HG03097 (cell line): ENCODE data around the gene TRIOBP.

Experiments
- ATAC-seq: cut with Tn5 transposase; IDR thresholded peaks from one replicate; pipeline ENCODE4 v1.9.1; 2021; ENCODE audit not compliant: unreplicated experiment, low FRiP score

Gene TRIOBP

GRCh38 chr22:37746366-37747079 lies 49.7 kb downstream of the TRIOBP start:
- no peak for ATAC-seq

- no peak for ATAC-seq
Measured at GRCh38 chr22:37747080-37747714, 50.3 kb downstream of the TRIOBP start.

- no peak for ATAC-seq
Measured at GRCh38 chr22:37747715-37748100, 50.9 kb downstream of the TRIOBP start.

- no peak for ATAC-seq
Measured at GRCh38 chr22:37748659-37749058, 51.8 kb downstream of the TRIOBP start.

GRCh38 chr22:37749226-37749625 lies 52.4 kb downstream of the TRIOBP start:
- no peak for ATAC-seq

GRCh38 chr22:37749831-37750595 lies 53.2 kb downstream of the TRIOBP start:
- ATAC-seq = no peak

DNA sequence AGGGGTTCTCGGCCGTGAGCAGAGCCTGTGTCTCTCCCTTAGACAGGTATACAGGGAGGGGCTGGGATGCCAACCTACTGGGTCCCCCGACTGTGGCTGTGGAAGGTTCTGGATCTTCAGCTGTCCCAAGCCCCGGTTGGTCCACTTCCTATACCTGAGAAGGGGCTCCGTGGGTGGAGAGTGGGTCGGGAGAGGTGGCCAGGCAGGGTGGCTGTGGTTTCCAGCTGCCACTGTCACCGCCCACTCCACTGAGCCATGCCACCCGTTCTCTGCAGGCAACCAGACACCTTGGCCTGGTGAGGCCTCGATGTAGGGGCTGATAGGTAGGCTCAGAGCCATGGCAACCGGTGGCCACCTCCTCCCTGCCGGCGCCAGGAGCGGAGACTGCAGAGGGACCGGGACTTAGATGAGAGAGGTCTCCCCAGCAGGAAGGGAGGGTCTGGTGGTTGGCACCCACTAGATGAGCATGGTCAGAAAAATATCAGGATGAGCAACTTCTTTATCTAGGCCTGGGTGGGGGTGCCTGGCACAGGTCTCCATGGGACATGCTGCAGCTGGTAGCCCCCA lies 53.8 kb downstream of the TRIOBP start:
- ATAC-seq = no peak

DNA sequence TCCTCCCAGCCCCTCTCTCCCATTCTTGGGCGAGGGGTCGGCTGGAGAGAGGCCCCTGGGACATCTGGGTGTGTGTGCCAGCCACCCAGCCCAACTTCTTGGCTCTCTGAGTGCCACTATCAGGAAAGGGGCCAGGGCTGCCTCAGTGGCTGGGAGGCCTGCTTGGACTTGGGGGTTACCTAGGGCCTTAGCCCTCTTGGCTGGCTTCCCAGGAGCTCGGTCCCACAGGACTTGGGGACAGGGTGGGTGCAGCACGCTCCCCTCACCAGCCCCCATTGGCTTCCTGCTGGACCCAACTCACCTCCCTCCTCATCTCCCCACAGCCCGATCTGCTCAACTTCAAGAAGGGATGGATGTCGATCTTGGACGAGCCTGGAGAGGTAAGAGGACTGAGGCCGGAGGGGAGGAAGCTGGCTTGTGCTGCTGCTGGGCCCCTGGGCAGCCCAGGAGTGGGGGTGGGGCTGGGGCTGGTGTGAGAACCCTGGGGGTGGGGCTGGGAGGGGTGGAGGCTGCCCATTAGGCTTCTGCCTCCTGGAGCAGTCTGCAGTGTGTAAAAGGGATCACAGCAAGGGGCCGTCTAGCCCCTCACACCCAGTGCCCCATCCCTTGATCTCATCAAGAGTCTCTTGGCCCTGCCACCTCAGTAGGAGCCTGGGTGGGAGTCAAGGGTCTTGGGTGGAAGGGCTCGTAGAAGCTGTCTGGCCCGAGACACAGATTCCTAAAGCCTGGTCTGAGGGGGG lies 54.8 kb downstream of the TRIOBP start:
- ATAC-seq = no peak

DNA sequence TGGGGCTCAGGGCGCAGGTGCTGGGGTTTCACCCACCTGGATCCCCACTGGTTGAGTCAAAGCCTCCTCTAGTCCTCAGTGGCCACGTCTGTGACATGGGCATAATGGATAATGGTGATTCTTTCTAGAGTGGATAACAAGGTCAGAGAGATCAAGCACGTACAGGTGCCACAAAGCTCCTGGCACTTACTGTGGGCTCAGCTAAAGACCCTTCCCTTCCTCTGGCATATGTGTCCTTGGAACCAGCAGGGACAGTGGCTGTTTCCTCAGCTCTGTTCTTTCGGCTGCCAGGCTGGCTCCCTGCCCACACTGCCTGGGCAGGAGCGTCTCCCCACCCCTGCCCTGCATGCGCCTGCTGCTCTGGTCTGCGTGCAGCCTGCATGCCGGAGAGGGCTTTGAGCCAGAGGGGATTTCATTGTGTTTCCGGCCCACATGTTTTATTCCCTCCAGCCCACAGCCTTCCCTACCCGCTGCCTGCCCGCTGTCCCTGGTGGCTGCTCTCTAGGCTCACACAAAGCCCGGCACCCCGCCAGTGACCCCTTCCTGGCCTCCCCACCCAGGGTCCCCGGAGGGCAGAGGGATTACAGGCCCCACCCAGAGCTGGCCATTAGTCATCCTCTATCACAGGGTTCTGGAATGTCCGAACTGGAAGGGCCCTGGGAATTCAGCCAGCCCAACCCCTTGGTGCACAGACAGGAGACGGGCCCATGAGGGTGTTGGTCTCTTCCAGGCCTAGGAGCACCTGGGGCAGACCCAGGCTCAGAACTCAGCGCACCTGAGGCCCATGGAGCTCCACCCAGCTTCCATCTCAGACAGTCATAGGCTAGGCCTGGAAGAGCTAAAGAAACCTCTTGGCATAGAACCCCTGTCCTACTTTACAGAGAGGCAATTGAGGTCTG lies 55.6 kb downstream of the TRIOBP start:
- no peak for ATAC-seq

DNA sequence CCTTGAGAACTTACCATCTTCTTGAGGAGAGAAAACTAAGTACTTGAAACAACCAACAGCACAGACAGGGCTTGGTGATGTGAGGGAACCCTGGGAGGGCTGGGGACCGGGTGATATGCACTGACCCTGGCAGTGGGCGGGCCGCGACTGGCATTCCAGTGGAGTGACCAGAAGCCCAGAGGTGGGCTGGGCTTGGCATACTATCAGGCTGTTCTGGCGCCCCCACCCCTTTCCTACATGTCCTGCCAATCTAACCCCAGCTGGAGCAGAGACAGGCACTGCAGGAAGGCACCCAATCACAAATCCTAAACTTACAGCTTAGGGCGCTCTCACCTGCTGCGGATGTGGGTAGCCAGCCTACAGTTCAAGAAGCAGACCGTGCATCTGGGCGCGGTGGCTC lies 56.9 kb downstream of the TRIOBP start:
- ATAC-seq = no peak

GRCh38 chr22:37757663-37758062 lies 60.8 kb downstream of the TRIOBP start:
- no peak for ATAC-seq

- ATAC-seq = no peak
Measured at GRCh38 chr22:37758694-37759093, 61.8 kb downstream of the TRIOBP start.

GRCh38 chr22:37759281-37759680 lies 62.4 kb downstream of the TRIOBP start:
- ATAC-seq = no peak

GRCh38 chr22:37760152-37760551 lies 63.3 kb downstream of the TRIOBP start:
- ATAC-seq = no peak

- no peak for ATAC-seq
Measured at GRCh38 chr22:37762389-37762836, 65.6 kb downstream of the TRIOBP start.

DNA sequence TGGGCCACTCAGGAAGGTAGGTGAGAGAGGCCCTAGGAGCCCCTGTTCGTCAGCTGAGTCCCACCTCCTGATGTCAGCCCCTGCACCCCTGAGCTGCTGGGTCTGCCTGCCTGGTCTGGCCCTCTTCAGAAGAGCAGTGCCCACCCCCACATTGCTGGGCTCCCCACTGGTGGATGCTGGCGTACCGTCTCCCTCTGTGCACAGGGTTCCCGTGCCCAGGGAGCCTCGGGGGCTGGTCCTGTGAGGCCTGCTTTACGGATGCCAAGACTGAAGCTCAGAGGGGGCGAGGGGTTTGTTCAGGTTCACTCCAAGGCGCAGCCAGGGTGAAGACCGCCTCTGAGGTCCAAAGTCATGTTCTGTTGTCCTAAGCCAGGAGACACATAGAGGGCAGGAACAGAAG lies 66.2 kb downstream of the TRIOBP start:
- no peak for ATAC-seq

GRCh38 chr22:37763652-37764051 lies 66.8 kb downstream of the TRIOBP start:
- no peak for ATAC-seq

DNA sequence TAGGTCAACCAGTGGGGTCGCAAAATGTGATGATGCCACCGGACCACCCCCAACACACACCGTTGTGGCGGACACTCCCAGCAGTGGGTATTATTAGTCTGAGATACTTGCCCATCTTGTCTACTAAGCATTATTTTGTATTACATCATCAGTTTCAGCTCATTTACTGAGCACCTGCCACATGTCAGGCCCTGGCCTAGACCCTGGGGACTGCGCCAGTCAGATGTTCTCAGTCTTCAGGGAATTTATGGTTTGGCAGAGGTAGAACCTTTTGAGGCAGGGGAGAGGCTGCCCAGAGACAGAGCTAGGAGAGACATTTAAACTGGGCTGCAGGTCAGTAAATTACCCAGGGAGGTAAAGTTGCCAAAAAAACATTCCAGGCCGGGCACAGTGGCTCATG lies 67.8 kb downstream of the TRIOBP start:
- ATAC-seq = no peak

- ATAC-seq = no peak
Measured at GRCh38 chr22:37765498-37765897, 68.7 kb downstream of the TRIOBP start.
